ENCODE data around the gene CCDC88B.

- TF ChIP-seq CTCF (IDR thresholded peaks at IDR 0.05; ENCODE audit: borderline replicate concordance, extremely low read depth, low read length, poor library complexity, severe bottlenecking), result no peak
- no peak for TF ChIP-seq EZH2 (IDR thresholded peaks at IDR 0.05; ENCODE audit: borderline replicate concordance, low read depth, low read length, severe bottlenecking)
Observed at GRCh38 chr11:64357904-64358535, 18.0 kb downstream of the CCDC88B start.

Measured in DND-41 (cell line).